ENCODE measurements around the gene SACS.

- no peak for TF ChIP-seq CTCF (conservative IDR thresholded peaks at IDR 0.05; ENCODE audit: low read depth, low read length)
- TF ChIP-seq POLR2A (IDR thresholded peaks at IDR 0.05; ENCODE audit: low read depth, low read length): no peak
- no peak for TF ChIP-seq USF2 (IDR thresholded peaks at IDR 0.05; ENCODE audit: low read depth, low read length)
- TF ChIP-seq CHD1 (IDR thresholded peaks at IDR 0.05; ENCODE audit: low read depth, low read length): no peak
- TF ChIP-seq MAFK (IDR thresholded peaks at IDR 0.05; ENCODE audit: low read depth, low read length): no peak
- TF ChIP-seq RFX5 (IDR thresholded peaks at IDR 0.05; ENCODE audit: low read depth, low read length): no peak
- TF ChIP-seq SMC3 (IDR thresholded peaks at IDR 0.05; ENCODE audit: low read depth, low read length): no peak
- no peak for TF ChIP-seq MAZ (IDR thresholded peaks at IDR 0.05; ENCODE audit: borderline replicate concordance, low read depth, low read length)
- TF ChIP-seq ELK1 (IDR thresholded peaks at IDR 0.05; ENCODE audit: borderline replicate concordance, low read depth, low read length): no peak
- TF ChIP-seq RAD21 (IDR thresholded peaks at IDR 0.05; ENCODE audit: low read length): no peak
- no peak for TF ChIP-seq CEBPB (IDR thresholded peaks at IDR 0.05; ENCODE audit: low read depth, low read length)
- no peak for TF ChIP-seq RCOR1 (IDR thresholded peaks at IDR 0.05; ENCODE audit: insufficient replicate concordance, low read length)
- no peak for TF ChIP-seq FOS (IDR thresholded peaks at IDR 0.05; ENCODE audit: low read depth, low read length)
These were observed 84.2 kb downstream of the SACS start for GRCh38 chr13:23349161-23349897.

Measured in IMR-90 (cell line).